ENCODE measurements around the gene KRT16. TPM values are rescaled to one million over a fixed set of nuclear protein-coding genes. Genes with fewer than 3 reads are reported as not detected.
"Not testable (repeated sequence)": the region's sequence is repeated elsewhere in the genome, so short reads cannot be mapped to it uniquely, and the experiment has no call there.

Gene KRT16
- total RNA-seq, 1 donor from 2014 or later = not detected

DNA sequence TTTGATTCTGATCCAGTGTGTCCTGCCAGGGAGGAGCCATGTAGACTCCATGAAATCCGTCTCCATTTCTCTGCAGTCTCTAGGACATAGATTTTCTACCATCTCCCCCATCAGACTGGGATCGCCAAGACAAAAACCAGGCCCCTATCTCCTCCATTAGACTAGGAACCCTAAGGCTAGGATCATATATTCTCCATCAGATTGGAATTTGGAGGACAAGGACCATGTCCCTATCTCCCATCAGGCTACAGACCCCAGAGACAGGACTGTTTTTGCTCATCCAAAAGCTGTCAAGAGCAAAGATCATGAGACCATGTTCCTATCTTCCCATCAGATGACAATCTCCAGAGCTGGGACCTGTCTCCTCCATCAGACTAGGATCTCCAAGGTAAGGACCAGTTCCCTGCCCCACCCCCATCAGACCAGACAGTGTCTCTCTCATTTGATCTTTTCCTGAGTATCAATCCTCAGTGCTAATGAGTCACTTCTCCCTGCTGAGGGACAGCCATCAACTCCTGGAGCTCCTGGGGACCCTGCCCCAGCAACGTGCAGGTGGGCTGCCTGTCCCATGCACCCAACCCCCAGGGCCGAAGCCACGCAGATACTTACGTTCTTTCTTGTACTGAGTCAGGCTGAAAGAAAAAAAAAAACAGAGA is 7.5 kb upstream of the KRT16 start:
- DNase-seq; ATAC-seq; intact Hi-C loops (cut with micrococcal nuclease): not testable (repeated sequence)

DNA sequence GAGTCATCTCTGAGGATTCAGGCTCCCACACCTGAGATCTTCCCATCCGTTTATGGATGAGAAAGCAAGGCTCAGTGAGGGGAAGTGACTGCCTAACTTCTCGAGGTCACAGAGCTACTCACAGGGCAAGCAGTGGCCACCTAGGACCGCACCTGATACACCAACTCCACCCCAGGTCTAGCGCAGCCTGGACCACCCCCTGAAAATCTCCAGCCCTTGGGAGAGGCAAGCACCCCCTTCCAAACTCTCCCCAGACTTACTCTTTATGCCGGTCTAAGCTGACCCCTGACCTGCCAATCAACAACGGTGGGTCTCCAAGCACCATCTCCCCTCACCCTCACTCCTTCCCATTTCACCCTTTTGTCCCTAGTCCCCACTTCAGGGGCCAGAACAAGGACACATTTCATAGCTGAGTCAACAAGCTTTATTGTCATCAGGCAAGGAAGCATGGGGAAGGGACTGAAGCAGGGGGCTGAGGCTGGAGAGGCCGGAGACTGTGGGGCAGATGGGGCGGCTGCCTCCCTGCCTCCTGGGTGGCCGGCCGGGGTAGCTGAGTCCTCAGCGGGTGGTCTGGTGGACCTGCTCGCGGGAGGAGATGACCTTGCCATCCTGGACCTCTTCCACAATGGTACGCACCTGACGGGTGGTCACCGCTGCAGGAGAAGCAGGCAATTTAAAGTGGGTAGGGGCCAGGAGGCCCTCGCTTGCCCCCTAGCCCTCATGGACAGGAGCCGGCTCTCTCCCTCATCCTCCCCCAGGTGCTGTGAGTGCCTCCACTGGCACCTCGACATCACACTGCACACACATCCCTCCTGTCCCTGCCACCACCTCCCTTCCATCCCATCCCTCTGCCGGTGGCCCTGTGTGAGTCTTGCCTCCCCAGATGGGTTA is 6.7 kb upstream of the KRT16 start:
- no peak for DNase-seq
- intact Hi-C loops (cut with micrococcal nuclease) = no loop called here
- ATAC-seq = no peak

DNA sequence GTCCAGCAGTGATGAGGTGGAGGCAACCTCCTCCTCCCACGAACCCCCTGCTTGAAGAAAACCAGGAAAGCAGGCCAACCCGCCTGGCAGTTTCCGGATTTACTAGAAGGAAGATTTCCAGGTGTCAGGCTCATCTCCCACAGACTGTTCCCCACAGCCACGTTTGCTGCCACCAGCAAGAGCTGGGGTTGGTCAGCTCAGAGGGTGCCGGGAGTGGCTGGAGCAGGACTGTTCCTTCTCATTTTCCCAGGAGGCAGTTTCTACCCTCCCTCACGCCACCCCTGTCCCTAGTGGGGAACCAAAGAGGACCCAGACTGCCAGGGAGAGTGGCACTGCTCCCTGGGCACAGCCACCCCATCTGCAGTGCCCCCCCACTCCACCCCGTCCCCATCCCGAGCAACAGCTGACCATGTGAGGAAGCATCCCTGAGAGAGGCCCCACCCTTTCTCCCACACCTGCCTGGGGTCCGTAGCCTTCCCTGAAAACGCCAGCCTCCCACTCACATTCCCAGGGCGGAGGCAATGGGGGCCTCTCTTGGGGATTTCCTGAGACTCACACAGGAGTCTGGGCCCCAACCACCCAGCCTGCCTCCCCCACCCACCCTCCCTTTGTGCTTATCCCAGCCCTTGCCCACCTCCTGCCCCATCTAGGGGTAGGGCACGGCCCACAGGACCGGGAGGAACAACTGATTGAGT is 5.9 kb upstream of the KRT16 start:
- intact Hi-C loops (cut with micrococcal nuclease) = no loop called here
- ATAC-seq (no peak), DNase-seq (no peak)

DNA sequence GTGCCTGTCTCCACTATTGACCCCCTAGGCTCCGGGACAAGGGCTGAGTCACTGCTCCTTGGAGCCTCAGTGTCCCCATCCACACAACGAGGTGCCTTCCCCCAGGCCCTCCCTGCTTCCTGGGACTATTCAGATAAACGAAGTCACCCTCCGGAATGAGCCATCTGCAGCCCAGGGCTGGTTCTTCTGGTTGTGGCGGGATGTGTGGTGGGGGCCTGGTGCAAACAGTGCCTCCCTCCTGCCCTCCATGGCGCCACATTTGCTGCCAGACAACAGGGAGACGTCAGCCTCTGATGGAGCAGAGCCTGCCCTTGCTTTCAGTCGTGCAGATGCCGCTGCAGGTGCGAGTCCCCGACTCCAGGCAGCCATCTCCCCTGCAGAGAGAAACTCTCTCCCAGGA is 5.1 kb upstream of the KRT16 start:
- ATAC-seq (no peak), DNase-seq (no peak)
- intact Hi-C loops (cut with micrococcal nuclease) = no loop called here

DNA sequence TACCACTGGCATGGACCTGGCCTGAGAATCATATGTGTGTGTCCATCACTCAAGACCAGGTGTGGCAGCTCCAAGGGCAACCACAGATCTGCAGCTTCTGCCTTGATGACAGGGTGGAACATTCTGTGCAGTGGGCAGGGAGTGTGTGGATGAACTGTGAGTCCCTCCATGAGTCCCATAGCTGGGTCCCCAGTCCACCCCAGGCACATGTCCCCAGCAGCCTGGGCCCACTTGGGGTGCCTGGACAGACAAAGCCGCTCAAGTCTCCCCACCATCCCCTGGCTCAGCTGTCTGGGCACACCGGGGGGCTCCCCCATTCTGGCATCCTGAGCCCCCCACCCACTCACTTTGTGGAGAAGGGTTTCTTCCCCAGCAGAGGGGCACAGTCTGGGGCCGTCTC is 4.6 kb upstream of the KRT16 start:
- DNase-seq (no peak), ATAC-seq (no peak)
- intact Hi-C loops (cut with micrococcal nuclease) = no loop called here

DNA sequence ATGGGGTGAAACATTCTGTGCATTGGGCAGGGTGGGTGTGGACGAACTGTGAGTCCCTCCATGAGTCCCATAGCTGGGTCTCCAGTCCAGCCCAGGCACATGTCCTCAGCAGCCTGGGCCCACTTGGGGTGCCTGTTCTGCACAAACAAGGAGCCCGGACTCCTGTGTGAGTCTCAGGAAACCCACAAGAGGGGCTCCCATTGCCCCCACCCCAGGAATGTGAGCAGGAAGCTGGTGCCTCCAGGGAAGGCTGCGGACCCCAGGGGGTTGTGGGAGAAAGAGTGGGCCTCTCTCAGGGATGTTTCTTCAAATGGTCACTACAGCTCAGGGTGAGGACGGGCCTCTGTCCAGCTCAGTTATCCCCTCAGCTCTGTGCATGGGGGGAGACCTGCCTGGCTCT is 3.9 kb upstream of the KRT16 start:
- intact Hi-C loops (cut with micrococcal nuclease); DNase-seq; ATAC-seq: not testable (repeated sequence)

DNA sequence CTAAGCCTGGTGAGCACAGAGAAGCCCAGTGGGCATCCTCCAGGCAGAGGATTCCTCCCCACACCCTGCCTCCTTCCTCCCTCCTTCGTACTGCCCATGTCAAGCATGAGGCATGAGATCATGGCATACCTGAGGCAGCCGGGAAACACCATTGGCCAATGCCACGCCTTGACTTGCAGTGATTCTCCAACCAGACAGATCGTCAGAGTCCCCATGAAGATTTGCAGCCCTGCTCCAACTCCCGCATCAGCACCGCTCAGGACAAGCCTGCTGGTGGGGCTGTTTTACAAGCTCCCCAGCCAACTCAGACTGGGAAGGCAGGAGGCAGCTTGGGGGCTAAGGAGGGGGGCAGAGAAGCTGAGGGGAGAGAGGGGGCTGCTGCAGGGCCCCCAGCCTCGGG is 2.9 kb upstream of the KRT16 start:
- intact Hi-C loops (cut with micrococcal nuclease) = no loop called here
- no peak for DNase-seq
- no peak for ATAC-seq

DNA sequence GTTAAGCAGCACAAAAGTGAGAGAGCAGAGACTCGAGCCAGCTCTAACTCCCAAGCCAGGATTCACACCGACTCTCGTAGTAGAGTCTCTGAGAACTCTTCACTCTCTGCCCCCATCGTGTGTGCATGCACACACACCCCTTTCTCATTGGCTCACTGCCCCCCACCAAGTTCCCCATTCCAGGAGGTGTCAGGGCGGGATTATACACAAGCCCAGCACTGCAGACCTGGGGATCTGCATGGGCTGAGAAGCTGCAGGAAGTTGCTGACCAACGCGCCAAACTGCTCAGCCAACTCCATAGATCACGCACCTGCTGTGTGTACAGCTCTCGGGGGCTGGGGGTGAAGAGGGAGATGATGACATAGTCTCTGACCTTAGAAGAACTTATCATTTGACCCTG is 2.2 kb upstream of the KRT16 start:
- intact Hi-C loops (cut with micrococcal nuclease); ATAC-seq; DNase-seq: not testable (repeated sequence)

DNA sequence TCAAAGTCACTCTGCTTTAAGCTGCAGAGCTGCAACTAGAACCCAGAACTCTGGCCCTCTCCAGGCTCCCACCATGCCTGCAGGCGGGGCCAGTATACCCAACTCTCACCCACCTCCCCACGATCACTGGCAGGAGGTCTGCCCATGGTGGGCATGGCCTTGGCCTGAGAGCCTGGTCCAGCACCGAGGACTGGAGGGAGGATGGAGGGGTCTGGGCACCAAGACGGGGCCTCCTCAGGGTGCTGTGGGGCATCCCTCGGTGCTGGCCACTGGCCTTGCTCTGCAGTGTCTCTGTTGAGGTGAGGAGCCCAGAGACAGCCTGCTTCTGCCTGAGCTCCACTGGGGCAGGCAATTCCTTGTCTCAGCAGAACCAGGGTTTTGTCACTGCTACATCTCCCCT is 1.5 kb upstream of the KRT16 start:
- ATAC-seq = no peak
- intact Hi-C loops (cut with micrococcal nuclease) = no loop called here
- no peak for DNase-seq

DNA sequence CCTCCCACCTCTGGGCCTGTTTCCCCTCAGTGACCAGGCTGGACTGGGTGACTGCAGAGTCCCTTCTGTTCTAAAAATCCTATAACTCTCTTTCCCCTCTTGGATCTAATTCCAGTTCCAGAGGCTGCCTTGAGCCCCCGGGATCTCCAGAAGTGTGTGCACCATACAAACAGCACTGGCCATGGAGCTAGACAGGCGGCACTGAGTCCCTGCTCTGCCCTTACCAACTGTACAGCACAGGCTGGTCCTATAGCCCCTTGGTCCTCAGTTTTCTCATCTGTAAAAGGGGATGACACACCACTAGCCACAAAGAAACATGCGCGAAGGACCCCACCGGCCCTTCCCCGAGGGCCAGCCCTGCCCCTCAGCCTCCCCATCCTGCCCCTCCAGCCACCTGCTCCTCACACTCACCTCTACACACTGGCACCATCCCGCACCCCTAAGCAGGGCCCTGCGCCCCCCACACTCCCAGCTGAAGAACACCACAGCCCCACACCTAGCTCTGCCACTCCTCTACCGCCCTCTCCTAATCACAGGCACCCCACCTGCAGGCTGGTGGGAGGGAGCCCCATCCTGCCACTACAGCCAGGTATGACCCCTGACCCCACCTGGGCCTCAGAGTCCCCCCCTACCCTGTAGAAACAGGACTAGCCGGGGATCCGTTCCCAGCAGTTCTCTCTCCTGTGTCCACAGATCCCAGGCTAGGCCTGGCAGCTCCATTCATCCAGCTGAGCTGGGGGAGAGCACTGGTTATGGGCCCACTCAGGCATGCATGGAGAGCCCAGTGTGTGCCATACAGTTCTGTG is 913 bp upstream of the KRT16 start:
- ATAC-seq = no peak
- no peak for DNase-seq
- intact Hi-C loops (cut with micrococcal nuclease) = no loop called here

DNA sequence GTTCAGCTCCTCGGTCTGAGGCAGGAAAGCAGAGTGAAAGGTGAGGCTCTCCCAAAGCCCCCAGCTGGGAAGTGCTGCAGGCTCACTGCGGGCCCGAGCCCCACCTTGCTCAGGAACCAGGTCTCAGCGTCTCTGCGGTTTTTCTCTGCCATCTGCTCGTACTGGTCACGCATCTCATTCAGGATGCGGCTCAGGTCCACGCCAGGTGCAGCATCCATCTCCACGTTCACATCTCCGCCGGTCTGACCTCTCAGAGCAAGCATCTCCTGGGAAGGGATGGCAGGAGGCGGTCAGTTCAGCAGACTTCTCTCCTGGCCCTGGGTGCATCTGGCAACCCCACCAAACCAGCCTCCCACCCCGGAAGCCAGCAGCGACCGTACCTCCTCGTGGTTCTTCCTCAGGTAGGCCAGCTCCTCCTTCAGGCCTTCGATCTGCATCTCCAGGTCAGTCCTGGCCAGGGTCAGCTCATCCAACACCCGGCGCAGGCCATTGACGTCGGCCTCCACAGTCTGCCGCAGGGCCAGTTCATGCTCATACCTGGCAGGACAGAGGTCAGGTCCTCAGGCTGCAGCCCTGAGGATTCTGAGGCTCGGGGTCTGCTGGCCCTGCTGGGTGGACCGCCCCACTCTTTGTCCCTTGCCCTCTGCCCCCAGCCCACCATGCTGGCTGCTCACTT is 1.5 kb downstream of the KRT16 start:
- intact Hi-C loops (cut with micrococcal nuclease) = no loop called here
- DNase-seq (no peak), ATAC-seq (no peak)

DNA sequence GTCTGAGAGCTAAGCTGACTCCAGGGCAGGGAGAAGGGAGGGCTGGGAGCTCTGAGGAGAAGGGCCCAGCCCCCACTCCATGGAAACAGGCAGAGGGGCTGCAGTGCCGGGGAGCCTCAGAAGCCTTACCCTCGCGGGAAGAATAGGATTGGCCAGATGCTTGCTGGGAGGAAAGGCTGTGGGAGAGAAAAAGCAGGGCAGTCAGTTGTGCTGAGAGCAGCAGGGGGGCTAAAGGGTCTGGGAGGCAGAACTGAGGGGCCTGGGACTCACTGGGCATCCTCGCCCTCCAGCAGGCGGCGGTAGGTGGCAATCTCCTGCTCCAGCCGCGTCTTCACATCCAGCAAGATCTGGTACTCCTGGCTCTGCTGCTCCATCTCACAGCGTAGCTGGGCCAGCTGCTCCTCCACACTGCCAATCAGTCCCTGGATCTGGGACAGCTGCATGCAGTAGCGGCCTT is 2.5 kb downstream of the KRT16 start:
- DNase-seq; ATAC-seq; intact Hi-C loops (cut with micrococcal nuclease): not testable (repeated sequence)

DNA sequence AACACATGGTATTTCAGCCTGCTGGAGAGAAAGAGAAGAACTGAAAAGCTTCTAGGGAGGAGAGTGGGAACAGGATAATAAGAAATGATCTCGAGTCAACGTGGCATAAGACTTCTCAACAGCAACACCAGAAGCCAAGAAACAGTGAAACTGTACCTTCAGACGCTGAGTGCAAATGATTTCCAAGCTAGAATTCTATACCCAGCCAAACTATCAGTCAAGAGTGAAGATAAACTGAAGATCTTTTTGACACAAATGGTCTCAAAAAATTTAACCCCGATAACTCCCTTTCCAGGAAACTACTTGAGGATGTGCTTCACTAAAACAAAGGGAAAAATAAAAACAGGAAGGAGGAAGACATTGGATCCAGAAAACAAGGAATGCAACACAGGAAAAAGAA is 5.6 kb downstream of the KRT16 start:
- intact Hi-C loops (cut with micrococcal nuclease); DNase-seq; ATAC-seq: not testable (repeated sequence)

DNA sequence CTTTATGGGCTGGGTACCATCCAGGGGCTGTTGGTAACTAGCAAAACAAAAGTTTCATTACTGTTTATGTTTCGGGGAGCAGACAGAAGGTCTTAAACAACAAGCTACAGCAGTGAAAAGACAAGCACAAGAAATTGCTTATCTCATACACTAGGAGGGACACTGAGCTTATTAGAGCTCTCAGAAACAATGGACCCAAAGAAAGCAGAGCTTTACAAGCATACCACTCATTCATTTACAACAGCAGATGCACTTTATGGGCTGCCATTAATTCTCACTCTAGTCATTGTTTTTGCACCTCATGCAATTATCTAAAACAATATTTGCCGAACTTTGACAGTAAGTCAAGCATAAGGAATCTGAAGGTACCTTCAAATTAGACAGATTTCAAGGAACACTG is 10.0 kb downstream of the KRT16 start:
- intact Hi-C loops (cut with micrococcal nuclease) = no loop called here
- ATAC-seq = no peak
- no peak for DNase-seq

DNA sequence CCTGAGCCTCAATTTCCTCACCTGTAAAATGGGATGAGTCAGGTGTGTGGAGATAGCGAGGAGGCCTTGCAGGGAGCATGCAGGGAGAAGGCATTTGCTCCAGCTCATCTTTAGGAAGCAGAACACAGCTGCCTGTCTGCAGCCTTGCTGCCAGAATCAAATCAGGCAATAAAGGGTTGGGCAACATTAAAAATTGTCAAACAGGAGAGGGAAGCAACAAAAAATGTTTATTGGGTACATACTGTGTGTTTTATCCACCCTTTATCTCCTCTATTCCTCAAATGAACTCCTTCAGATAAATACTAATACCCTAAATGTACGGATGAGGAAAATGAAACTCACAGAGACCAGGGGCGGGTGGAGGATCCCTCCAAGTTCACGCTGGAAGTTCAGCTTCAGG is 12.2 kb downstream of the KRT16 start:
- intact Hi-C loops (cut with micrococcal nuclease) = no loop called here
- DNase-seq (no peak), ATAC-seq (no peak)

DNA sequence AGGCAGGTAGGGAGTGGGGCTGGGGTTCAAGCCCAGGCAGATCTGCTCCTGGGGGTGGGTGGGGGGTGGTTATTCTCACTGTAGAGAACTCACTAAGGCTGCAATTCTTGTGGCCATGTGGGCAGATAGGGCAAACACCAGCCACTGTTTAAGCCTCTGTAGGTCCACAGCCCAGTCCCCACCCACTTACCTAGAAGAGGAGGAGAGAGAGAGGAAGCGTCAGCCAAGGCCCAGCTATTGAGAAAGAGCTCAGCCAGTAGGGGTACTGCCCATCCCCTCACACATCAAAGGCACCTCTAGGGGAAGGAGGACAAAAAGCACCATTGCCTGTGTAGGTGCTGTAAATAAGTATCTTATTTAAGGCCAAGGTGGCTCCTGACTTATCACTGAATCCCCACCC is 12.9 kb downstream of the KRT16 start:
- intact Hi-C loops (cut with micrococcal nuclease) = no loop called here
- ATAC-seq (no peak), DNase-seq (no peak)

DNA sequence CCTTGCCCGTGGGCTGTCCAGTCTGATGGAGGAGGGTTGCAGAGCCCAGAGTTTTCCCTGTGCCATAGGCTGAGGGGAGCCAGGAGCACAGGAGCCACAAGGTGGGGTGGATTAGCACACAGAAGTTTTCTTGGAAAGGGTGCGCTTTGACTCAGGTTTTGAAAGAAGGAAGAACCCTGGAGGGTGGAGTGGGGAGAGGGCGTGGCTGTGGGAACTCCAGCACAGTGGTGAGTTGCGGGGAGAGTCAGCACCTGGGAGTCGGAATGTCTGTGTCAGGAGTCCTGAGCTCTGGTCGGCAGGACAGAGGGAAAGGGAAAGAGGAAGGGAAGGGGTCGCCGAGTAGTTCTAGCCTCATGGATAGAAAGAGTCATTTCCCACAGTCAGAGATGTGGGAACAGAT is 17.0 kb downstream of the KRT16 start:
- intact Hi-C loops (cut with micrococcal nuclease) = no loop called here
- DNase-seq (no peak), ATAC-seq (no peak)

DNA sequence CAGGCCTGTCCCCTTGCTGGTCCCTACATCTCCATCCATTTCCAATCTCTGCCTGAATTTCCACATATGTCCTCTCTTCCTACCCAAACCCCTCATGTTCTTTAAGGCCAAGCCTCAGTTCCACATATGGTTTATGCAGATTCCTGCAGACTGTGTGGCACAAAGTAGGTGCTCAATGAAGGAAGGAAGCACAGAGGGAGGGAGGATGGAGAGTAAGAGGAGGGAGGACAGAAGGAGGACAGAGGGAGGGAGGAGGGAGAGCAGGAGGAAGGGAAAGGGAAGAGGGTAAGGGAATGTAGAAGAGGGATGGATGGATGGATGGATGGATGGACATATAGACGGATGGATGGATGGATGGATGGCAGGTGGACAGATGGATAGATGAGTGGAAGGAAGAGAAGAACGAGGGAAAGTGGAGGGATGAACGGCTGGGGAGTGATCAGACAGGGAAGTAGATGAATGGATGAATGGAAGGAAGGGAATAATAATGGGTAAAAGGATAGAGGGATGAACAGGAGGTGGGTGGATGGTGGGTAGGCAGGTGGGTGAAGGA is 18.1 kb downstream of the KRT16 start:
- DNase-seq = no peak
- intact Hi-C loops (cut with micrococcal nuclease) = no loop called here
- ATAC-seq = no peak

Data from left ventricle myocardium superior (tissue), 1 donor.